HL-60 (cell line): ENCODE results near the gene SERF2.

ENCODE experiments used
- CTCF ChIP-seq: IDR thresholded peaks from one replicate; pipeline ENCODE4 v1.5.1; 2011; ENCODE audit warnings: low read length, control low read depth, inconsistent platforms; ENCODE audit not compliant: insufficient read depth
- GABPA ChIP-seq: IDR thresholded peaks from 2 replicates; pipeline ENCODE4 v1.6.1; 2012; ENCODE audit warnings: low read depth
- POLR2AphosphoS5 ChIP-seq: IDR thresholded peaks from 2 replicates; pipeline ENCODE4 v1.6.1; 2012; ENCODE audit warnings: low read depth
- REST ChIP-seq: IDR thresholded peaks from 2 replicates; pipeline ENCODE4 v1.6.1; 2012; ENCODE audit warnings: low read depth; ENCODE audit not compliant: insufficient replicate concordance
- SPI1 ChIP-seq: IDR thresholded peaks from 2 replicates; pipeline ENCODE4 v1.6.1; 2012; ENCODE audit warnings: low read depth, mild to moderate bottlenecking, borderline replicate concordance

GRCh38 chr15:43828061-43828657 is 36.0 kb downstream of the SERF2 start:
- TF ChIP-seq CTCF (no peak), REST (no peak), SPI1 (no peak), POLR2AphosphoS5 (no peak), GABPA (no peak)
